ELR (cell line): ENCODE data around the gene TM9SF3.
"Not testable (repeated sequence)": the region's sequence is repeated elsewhere in the genome, so short reads cannot be mapped to it uniquely, and the experiment has no call there.

Experiments
- DNase-seq: peaks from one replicate; pipeline ENCODE4 v3.0.0-alpha.2; 2015; ENCODE audit warnings: low read depth

TM9SF3 gene

GRCh38 chr10:96598846-96599245, 12.0 kb upstream of the TM9SF3 start:
- DNase-seq: no peak

DNA sequence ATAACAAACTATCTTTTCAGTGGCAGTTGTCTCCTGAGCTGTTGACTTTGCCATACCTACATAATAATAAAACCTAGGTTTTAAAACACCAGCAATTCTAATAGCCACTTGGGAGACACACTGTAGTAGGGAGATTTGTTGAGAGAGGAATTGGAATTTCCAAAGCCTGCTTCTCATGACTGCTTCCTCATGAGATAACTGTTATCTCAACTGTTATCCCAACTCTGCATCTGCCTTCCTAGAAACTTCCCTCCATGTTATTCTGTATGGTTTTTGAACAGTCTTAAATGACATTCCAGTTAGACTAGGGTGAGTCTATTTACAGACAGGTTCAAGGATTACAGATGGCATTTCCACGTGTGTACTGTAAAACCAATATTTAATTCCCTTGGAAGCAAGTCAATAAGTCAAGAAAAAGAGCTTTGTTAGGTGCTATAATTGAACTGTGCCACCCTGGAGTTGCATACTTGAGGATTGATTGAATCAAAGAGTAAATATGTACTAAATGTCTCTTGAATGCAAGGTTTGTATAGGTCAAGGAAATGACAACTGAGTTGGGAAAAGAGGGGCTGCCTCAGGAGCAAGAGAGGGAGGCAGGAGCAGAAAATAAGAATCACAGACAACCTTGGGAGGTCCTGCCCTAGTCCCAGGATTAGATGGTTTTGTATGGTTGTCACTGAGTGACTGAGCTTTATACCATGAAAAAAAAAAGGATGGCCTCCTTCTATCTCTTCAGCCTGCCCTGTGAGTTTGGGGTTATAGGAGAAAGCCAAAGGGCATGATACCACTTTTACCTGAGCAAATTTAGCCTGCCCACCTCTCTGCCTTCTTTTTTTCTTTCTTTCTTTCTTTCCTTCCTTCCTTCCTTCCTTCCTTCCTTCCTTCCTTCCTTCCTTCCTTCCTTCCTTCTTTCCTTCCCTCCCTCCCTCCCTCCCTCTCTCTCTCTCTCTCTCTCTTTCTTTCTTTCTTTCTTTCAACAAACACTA, 9.9 kb upstream of the TM9SF3 start:
- DNase-seq: no peak

- DNase-seq: no peak
Measured at GRCh38 chr10:96595741-96596140, 8.9 kb upstream of the TM9SF3 start.

DNA sequence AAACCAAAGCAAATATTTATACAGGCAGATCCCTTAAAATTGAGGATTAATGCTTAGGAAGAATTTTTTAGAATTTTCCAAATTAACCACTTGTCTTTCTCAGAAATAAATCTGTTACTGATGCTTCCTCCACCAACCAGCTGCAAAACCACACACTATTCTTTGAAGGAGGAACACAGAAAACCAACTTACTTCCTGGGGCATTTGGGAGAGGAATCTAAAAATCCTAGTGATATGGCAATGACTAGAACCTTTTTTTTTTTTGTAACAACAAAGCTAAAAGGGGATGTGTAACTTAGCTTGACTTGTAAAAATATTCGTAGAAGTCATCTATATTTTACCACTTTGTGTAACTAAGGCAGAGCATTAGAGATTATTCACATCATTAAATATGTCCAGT, 5.1 kb upstream of the TM9SF3 start:
- DNase-seq: no peak

DNA sequence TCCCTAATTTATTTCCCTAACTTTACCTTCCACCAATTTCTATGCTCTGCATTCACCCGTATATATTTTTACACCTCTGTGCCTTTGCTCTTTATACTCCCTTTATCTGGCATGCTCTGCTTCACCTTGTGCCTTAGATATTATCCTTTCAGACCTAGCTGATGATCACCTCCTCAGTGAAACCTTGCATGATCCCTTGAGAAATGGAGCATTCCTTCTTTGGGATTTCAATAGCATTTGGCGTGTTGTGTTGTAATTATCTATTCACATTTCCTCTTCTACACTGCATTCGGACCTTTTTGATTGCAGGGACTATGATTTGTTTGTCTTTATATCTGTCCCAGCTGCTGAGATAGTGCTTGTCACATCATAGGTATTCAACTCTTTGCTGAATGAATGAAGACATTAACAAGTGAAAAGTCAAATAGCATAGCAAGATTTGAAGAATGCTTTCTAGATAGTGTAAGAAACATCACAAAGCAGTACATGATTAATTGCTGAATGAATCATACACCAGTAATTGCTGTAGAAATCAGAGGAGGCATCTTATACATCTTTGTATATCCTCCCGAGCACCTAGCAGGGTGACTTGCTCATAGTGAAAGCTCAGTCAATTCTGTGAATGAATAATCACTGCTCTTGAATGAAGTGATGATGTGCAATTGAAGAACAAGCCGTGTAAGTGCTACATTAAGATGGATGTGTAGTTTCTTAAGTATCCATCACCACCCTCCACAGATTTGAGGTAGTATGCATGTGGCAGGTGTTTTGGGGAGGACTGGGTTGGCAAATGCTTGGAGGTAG, 2.0 kb upstream of the TM9SF3 start:
- DNase-seq: peak; percentile 75

- DNase-seq: no peak
Measured at GRCh38 chr10:96588060-96588554, 1.3 kb upstream of the TM9SF3 start.

DNA sequence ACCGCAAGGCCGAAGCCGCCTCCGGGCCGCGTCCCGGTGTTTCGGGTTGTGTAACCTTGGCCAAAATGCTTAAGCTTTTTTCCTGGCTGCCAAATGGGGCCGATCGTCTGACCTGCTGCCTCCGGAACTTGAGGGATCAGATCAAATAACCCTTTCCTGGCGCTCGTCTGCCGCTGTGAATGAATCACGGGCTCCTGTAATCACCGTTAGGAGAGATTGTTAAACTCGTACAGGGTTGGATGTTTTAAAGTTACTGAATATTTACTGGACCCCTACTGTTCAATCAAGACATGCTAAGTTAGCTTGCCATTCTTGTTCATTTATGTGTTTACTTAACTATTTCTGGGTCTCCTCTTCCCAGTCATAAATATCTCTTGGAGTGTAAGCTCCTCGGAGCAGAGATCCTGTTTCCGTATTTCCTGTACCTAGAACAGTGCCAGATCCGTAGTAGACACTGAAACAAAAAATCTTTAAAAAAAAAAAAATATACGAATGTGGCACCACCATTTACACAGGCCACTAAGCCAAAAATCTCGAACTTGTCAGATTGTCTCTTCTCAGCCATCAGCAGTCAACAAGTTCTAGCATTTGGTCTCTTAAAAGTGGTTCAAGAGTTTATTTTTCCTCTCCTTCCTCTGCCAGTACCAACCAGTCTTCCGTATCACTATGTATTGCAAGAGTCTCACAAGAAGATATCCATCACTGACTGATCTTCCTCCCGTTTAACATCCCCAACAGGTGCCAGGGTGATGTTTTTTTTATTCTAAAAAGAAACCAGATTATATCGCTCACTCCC, 650 bp upstream of the TM9SF3 start:
- DNase-seq: peak; percentile 92

DNA sequence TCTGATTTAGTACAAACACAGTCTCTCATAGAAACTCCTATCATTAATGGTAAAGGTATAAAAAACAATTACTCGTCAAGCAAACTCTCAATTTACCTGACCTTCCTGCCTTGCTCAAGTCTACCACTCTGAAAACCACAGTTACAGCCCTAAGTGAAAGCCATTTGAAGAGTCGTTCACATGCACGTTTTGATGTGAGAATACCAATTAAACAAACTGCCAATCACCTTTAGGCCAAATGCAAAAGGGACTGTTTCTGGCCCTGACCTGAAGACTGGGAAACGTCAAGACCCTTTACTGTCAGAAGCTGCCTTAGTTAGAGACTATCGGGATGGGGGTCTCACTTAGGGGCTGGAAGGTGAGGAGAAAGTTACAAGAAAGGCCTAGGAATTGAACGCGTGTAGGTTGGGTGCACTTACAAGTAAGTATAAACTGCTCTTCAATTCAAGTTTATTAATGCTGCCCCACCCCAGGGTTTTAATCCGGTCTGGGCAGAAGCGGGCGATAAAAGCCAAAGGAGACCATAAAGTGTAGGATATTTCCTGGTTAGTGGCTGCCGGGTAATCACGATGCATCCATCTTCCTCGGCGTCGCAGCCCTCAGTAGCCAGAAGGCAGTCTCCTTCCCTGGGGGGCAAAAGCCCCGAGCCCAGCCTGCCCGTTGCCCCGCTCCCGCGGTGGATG, 935 bp downstream of the TM9SF3 start:
- DNase-seq: peak; percentile 17

- DNase-seq: no peak
Measured at GRCh38 chr10:96584474-96584873, 2.3 kb downstream of the TM9SF3 start.

DNA sequence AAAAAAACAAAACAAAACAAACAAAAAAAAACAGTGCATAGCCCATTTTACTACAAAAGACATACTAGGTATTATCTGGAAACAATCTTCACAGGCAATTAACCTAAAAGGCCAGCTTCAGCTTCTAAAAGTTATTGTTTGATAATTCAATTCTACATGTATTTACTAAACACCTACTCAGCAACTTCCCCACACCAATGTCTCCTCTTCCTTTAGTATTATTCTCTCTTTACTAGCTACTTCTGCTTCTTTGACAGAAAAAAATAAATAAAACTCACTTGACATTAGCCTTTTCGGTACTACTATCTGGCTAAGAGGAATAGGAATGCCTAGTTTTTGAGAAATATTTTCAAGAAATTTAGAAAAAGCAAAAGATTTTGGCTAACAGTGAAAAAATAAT, 2.8 kb downstream of the TM9SF3 start:
- DNase-seq: no peak

DNA sequence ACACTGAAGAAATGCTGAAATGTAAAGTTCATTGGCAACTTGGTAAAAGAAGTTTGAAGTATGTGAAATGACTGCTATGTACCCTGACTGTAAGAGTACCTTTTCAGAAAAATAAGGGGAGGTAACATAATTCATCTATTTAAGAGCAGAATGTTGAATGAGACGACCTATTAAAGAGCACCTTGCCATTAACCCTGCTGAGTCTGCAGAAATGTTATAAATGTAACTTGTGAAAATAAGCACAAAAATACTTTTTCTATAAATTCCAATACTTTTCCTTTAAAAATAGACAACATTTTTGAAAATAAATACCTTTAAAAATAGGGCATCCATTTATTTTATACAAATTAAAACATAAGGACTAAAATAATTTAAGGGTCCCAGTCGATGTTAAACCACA, 7.7 kb downstream of the TM9SF3 start:
- no peak for DNase-seq

DNA sequence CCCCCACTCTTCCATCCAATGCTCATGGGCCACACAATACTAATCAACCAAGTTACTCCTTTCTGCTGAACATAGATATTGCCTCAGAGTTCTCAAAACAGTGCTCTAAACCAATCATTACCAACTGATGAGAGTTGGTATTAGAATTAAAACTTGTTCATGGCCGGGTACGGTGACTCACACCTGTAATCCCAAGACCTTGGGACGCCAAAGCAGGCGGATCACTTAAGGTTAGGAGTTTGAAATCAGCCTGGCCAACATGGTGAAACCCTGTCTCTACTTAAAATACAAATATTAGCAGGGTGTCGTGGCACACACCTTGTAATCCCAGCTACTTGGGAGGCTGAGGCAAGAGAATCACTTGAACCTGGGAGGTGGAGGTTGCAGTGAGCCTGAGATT, 8.2 kb downstream of the TM9SF3 start:
- no peak for DNase-seq

DNA sequence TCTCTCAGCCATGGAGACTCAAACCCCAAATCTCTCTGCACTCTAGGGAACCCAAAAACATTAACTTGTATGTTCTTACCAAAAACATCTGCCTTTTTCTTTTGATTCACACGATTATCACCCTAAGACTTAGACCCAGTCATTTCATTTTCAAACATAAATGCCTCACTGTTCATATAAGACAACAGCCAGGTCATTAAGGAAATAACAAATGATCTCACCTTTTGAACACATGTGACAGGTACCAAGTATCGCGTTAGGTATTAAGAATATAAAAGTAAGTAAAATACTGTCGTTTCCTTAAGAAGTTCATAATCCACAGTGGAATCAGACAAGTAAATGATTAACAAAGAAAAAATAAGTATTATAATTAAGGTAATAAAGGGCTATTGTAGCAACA, 8.8 kb downstream of the TM9SF3 start:
- DNase-seq: no peak

DNA sequence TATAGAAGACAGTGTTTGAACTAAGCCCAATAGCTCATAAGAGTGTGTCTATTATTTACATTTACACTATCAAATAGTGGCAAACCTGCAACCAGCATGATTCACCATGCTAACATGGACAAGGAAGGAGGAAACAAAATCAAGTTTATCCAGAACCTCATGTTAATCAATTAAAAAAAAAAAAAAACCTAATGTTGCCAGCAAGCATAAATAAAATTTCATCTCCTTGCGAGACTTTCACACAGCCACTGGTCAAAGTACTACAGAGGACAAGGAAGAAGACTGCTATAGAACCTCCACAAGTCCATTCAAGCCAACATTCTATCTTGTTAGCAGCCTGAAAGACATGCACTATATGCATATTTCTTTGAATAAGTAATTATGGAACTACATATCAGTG, 9.7 kb downstream of the TM9SF3 start:
- no peak for DNase-seq

GRCh38 chr10:96576277-96576980, 10.4 kb downstream of the TM9SF3 start:
- no peak for DNase-seq

GRCh38 chr10:96574564-96574963, 12.2 kb downstream of the TM9SF3 start:
- DNase-seq: not testable (repeated sequence)

- no peak for DNase-seq
Measured at GRCh38 chr10:96573036-96573435, 13.8 kb downstream of the TM9SF3 start.

GRCh38 chr10:96570983-96571964, 15.5 kb downstream of the TM9SF3 start:
- no peak for DNase-seq

GRCh38 chr10:96570511-96570910, 16.3 kb downstream of the TM9SF3 start:
- no peak for DNase-seq

GRCh38 chr10:96568402-96568801, 18.4 kb downstream of the TM9SF3 start:
- no peak for DNase-seq
